Left kidney (tissue), 2 donors: Measurements from ENCODE around the gene LRRN3. TPM values are rescaled to one million over a fixed set of nuclear protein-coding genes. Genes with fewer than 3 reads are reported as not detected.
A peak's percentile ranks its signal among the peaks of the same experiment; 100 is the strongest.

Experiments
- DNase-seq: peaks from one replicate; pipeline ENCODE4 v3.0.0-alpha.2; 2013
- polyA plus RNA-seq: library from polyadenylated mRNA; unstranded; fragments of 120-200 nt; gene quantifications from one replicate; pipeline ENCODE4 v1.2.1, GENCODE V29; 2013; ENCODE audit not compliant: insufficient read length

LRRN3 gene
- polyA plus RNA-seq, 1 donor, result 4.3 TPM

DNA sequence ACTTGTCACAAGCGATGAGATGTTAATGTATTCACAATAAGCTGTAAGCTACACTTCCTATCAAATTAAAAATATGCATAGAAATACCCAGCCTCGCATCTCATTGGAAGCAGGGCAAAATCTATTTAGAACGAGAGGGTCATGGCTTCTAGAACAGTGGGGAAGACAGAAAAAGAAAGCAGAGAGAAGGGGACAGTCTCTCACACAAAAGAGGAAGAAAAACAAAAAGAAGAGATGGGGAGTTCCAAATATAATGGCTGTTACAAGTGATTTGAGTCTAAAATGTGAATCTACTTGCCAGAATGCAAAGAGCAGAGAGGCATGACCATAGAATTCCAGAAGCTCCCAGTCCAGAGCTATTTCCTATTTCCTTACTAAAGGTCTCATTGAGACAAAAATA lies 13.8 kb downstream of the LRRN3 start:
- no peak for DNase-seq

DNA sequence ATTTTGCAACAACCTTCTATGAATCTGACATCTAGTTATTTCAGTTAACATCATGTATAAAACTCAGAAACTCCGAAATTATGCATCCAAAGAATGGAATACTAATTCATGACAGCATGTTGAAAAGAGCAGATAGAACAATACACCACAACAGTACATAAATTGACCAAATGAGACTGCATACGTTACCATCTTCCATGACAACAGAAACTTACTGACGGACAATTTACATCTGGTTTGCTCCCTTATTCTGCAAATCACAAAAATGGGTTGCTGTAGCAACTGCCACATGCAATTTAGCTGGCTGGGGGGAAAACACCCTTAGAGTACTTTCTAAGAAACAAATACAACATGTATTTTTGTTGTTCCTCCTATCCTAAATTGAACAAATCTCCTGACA lies 14.3 kb downstream of the LRRN3 start:
- DNase-seq, result no peak

- DNase-seq, result no peak
These were observed 16.7 kb downstream of the LRRN3 start for GRCh38 chr7:111107579-111107978.

- no peak for DNase-seq
These were observed 17.1 kb downstream of the LRRN3 start for GRCh38 chr7:111108000-111108399.

DNA sequence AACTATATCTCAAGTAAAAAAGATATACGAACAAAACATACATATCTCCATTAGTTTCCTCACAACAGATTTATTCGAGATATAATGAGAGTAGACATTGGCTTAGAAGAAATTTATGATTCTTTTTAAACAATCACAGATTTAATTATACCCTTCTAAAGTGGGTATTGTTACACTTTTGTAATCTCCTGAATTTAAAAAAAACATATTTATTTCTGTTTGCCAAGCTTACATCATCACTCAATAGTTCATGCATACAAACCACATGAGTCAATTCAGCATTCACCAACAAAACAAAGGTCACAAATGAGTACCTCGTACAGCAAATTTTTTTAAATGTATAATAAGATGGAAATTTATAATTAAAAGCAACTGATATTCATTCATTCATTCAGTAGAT lies 17.6 kb downstream of the LRRN3 start:
- DNase-seq, result no peak

DNA sequence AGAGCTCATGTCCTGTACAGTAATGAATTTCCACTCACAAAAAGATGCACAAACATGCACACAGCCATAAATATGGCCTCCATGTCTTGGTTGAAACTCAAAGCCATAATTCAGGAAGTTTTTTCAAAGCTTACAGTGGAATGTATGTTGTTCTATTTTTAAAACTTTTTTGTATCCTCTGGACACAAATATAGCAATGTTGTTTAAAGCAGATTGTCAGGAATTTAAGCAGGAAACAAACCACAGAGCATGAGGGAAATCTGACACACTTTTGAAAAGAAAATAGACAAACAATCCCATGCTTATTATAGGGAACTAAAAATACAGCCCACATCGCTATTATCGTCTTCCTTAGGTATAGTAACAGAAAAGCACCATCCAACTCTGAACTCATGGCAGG lies 21.5 kb downstream of the LRRN3 start:
- no peak for DNase-seq

- DNase-seq, result no peak
These were observed 22.5 kb downstream of the LRRN3 start for GRCh38 chr7:111113263-111114017.

DNA sequence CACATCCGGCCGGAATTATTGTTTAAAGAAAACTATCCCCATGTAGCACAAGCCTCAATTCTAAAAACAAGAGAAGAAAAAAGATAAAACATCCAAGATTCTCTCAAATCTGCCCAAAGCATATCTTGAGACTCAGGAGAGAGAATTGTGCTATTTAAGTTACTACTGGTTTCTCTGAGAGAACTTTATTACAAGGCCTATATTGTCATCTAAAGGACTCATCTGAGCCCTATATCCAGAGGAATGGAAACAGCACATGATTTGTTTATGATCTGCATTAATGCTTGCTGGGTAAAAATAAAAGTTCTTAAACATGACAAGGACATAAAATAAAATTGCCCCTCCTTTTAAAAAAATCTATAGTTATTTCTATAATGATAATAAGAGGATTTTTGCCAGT lies 25.0 kb downstream of the LRRN3 start:
- DNase-seq, result no peak

DNA sequence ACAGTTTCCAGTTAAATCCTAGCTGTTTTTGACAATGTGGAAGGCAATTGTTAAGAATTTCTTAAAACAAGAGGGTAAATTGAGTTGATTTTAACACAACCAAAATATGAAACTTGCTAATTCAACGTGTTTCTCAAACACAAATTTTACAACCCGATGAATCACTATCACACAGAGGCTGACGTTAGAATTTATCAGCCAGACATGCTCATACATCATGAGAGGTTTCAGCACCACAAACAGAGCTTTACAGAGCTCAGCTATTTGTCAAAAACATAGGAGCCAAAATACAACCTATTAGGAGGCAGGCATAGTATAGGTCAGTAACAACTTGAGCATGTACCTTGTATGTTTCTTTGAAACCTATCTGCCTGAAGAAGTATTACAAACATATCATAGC lies 36.1 kb downstream of the LRRN3 start:
- no peak for DNase-seq

DNA sequence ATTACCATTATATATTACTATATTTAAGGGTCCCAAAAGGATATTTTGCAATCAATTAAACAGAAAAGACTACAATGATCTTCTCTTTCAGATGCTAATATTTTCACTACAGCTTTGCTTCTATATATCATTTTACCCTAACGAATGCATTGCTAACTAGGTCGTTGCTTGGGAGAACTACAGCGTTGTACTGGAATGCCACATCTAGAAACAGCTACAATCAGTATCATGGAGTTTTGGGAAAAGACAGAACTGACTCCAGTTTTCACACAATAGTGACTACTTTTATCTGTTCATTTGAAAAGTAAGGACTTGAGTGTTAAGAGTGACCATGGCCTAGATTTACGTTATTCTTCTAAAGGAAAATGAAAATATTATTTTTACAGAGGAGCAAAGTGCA lies 38.5 kb downstream of the LRRN3 start:
- no peak for DNase-seq

GRCh38 chr7:111132833-111133232 lies 41.9 kb downstream of the LRRN3 start:
- no peak for DNase-seq

DNA sequence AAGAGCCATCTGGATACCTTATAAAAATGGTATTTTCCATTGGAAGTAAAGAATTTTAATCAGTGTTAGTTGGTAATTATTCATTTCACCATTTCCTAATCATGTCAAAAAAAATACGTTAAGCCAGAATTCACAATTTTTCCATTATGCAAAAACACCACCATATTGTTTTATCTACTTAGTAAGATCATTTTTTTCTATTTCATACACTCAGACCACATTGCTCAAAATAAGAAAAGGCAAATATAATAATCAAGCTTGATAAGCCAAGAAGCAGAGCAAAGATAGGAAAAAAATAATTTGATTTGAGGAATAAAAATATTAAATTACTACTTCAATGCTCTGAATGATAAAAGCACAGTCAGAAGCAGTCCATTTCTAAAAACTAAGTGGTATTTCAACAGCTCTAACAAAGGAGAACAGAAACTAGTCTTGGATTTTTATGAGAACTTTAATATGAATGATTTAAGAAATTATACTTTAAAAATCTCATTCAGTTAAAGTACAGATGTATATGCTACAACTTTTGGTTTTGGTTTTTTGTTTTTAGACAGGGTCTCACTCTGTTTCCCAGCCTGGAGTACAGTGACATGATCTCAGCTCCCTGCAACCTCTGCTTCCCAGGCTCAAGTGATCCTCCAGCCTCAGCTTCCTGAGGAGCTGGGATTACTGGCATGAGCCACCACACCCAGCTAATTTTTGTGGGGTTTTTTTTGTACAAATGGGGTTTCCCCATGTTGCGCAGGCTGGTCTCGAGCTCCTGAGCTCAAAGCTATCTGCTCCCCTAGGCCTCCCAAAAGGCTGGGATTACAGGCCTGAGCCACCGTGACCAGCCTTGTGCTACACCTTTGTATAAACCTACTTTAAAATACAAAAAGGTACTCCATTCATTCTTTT lies 46.6 kb downstream of the LRRN3 start:
- no peak for DNase-seq

DNA sequence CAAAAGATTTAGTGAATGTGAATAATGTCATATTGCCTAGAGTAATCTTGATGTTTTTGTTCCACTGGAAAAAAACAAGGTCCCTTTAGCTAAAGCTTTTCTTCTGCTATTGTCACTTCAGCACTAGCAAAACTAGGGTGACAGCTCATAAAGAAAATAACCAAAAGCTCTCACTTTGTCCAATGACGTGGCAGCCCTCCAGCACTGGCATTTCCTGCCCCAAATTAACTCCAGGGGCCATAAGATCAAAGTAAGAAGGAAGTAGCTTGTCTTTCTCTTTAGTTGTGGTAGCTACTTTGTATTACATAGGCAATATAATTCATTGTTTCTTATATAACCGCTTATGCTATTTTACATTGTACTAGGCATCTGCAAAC lies 47.3 kb downstream of the LRRN3 start:
- DNase-seq, result peak; percentile 34

GRCh38 chr7:111138586-111138985 lies 47.7 kb downstream of the LRRN3 start:
- DNase-seq, result no peak

- DNase-seq, result no peak
These were observed 49.4 kb downstream of the LRRN3 start for GRCh38 chr7:111140091-111140865.

DNA sequence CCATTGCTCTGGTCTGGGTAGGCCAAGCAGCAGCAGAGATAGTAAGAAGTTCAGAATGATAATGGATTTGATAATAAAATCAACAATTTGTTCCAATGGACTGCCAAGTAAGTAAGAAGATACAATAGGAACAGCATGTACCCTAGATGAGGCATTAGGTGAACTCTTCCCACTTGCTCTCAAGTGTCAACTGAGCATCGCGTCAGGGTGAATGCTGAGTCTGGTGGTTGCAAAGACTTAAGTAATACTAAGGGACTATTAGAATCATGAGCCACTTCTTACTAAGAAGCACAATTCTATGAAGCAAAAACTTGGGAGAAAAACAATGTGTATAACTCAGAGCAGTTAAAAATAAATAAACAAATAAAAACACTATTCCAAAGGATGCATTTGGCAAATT lies 54.5 kb downstream of the LRRN3 start:
- no peak for DNase-seq

GRCh38 chr7:111146136-111146535 lies 55.2 kb downstream of the LRRN3 start:
- no peak for DNase-seq

- no peak for DNase-seq
These were observed 57.0 kb downstream of the LRRN3 start for GRCh38 chr7:111147708-111148533.

DNA sequence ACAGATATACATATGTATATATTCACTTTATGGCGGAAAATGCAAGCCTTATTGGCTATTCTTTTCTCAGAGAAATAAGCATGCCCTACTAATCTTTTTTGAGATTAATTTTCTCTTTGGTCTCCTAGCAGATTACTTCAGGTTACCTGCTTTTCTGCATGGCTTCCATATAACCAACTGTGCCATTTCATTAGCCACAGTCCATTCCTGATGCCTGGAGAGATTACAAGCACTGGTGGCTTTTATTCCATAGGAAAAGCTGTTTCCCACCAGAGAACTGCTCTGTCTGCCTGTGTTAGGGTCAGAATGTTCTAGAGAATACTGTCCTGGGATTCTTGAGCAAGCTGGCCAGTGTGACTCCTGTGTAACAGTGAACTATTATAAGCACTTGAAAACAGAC lies 59.8 kb downstream of the LRRN3 start:
- DNase-seq, result no peak

GRCh38 chr7:111159426-111159825 lies 68.5 kb downstream of the LRRN3 start:
- DNase-seq, result no peak

DNA sequence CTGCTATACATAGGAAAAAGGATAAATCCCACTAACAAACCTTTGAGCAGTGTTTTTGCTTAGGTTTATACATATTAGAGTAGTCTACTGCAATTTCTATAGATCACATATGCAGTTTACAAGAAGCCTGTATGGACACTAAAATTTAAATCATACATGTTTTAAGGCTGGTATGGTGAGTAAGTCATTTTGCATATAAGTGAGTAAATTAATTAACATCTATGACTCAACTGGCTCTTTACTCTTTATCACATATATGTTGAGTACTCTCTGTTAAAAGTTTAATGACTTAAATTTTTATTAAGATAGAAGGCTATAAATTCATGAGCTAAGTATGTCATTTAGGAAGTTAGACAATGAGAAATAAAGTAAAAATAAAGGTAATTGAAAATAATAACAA lies 69.4 kb downstream of the LRRN3 start:
- DNase-seq, result no peak

DNA sequence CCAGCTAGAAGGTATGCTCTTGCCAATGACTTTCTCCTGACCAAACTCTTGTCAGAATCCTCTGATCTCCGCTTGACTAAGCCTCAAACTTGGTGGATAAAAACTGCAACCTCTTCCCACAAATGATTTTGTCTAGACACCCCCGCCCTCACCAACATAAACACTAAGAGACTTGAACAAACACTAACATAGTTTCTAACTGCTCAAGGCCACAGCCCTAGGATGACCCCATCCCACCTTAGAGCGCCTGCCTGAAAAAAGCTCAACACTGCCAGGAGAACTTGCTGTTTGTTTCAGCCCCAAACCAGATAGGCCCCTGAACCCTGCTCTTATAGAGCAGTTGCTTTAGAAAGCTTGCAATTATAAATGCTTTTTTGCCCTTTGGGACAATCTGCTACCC lies 71.8 kb downstream of the LRRN3 start:
- DNase-seq, result no peak
